ENCODE data around the gene RAB17. TPM values are rescaled to one million over a fixed set of nuclear protein-coding genes. Genes with fewer than 3 reads are reported as not detected.

Gene RAB17
- total and polyA plus RNA-seq, 2 of the 8 experiments (the other 6 are each of a cell fraction or from before 2014, with no cell fraction given) = 42.6 to 83.4 TPM

GRCh38 chr2:237566401-237567235 lies 23.9 kb downstream of the RAB17 start, which contains the start of gene PRLH:
TSS of gene PRLH (plus strand) at chr2:237566574. CDS start at chr2:237566574, 0 bp downstream.
- Histone ChIP-seq H2BK15ac (ENCODE audit: low read length) (0 out of 2 replicates have a peak within 1 kb of the TSS, but pooled peaks have one; percentile 9), H3K9ac (replicated peaks in 1 of 4; ENCODE audit: extremely low read depth in 1 of 4, low read depth in 3 of 4, low read length in 3 of 4) (no peak within 1 kb of the TSS), H3K23me2 (ENCODE audit: low read depth, low read length) (peaks cover 11% of the 10 kb centered on the region; the same call in 1 of the 2 replicates), H2BK5ac (ENCODE audit: low read depth, low read length) (0 out of 2 replicates have a peak within 1 kb of the TSS, but pooled peaks have one; percentile 31), H3K27me3 (replicated peaks in 1 of 4; ENCODE audit: control insufficient read depth in 3 of 4, extremely low read depth in 1 of 4, insufficient read depth in 3 of 4, low read length in 3 of 4) (no peaks in the 10 kb centered on the region), H3K4me1 (replicated peaks in 1 of 4; ENCODE audit: control insufficient read depth in 3 of 4, insufficient read depth in 4 of 4, low read length in 3 of 4) (peaks cover 0 to 4% (median 0%) of the 10 kb centered on the region in 4 experiments; a peak in 2 of 7 replicates), H4K91ac (replicated peaks; ENCODE audit: insufficient read length, low read length) (peak within 1 kb of the TSS; percentile 94), H4K5ac (ENCODE audit: insufficient read length, low read depth, low read length) (no peak within 1 kb of the TSS), H3K27ac (ENCODE audit: low read depth, low read length) (no peak within 1 kb of the TSS), H3K9me3 (ENCODE audit: insufficient read depth in 2 of 2, low read depth in 1 of 2, low read length in 1 of 2) (no peaks in the 10 kb centered on the region), H3K56ac (replicated peaks; ENCODE audit: insufficient read length, low read depth, low read length) (peak within 1 kb of the TSS; percentile 99), H3K4me3 (ENCODE audit: extremely low read depth in 1 of 4, insufficient read depth in 2 of 4, low read depth in 3 of 4, low read length in 4 of 4) (no peak within 1 kb of the TSS), H3K4ac (replicated peaks; ENCODE audit: insufficient read length, low read depth, low read length) (peak within 1 kb of the TSS; percentile 21), H2BK12ac (ENCODE audit: low read depth, low read length) (peak within 1 kb of the TSS; percentile 4; the same call in 1 of the 2 replicates), H3K14ac (ENCODE audit: insufficient read length) (no peak within 1 kb of the TSS), H3K79me1 (ENCODE audit: low read depth, low read length) (no peaks in the 10 kb centered on the region), H3K36me3 (ENCODE audit: control insufficient read depth in 2 of 4, insufficient read depth in 4 of 4, low read length in 3 of 4) (no peaks in the 10 kb centered on the region), H2BK120ac (replicated peaks; ENCODE audit: low read depth, low read length) (no peak within 1 kb of the TSS), H4K8ac (ENCODE audit: extremely low read depth, insufficient read depth, low read length) (no peak within 1 kb of the TSS), H3K4me2 (ENCODE audit: insufficient read depth in 1 of 2, low read depth in 2 of 2, low read length in 2 of 2) (no peak within 1 kb of the TSS), H2AFZ (ENCODE audit: low read length) (no peak within 1 kb of the TSS), H2BK20ac (ENCODE audit: low read length) (no peak within 1 kb of the TSS; the same call in 1 of the 2 replicates), H4K20me1 (replicated peaks in 1 of 2; ENCODE audit: control insufficient read depth in 1 of 2, insufficient read depth in 2 of 2, low read length in 2 of 2) (peaks cover 0 to 11% of the 10 kb centered on the region in 2 experiments), H3K23ac (ENCODE audit: insufficient read length) (no peak within 1 kb of the TSS), H2AK5ac (ENCODE audit: low read depth, low read length) (no peak within 1 kb of the TSS; the same call in 1 of the 2 replicates), H3K18ac (ENCODE audit: extremely low read depth, low read length) (no peak within 1 kb of the TSS), H3K79me2 (ENCODE audit: control insufficient read depth in 1 of 2, insufficient read depth in 2 of 2, low read length in 2 of 2) (no peaks in the 10 kb centered on the region)
- WGBS, 2 experiments (ENCODE audit: extremely low coverage in 1 of 2, insufficient coverage in 1 of 2, insufficient read length in 1 of 2, insufficient replicate concordance in 2 of 2, low coverage in 1 of 2, low lambda C conversion rate in 2 of 2, missing lambda C conversion rate in 1 of 2) = 91% methylated on average over 32 of the region's 32 CpGs; no CpG with 5 or more reads in 1 of the 2 experiments
- FAIRE-seq = no peak
- peak in 1 of 2 experiments; percentile 46 for DNase-seq (ENCODE audit: low read depth in 1 of 2, low spot score in 2 of 2)
- ChIA-PET CTCF (ENCODE audit: partially characterized antibody) (interaction anchor here (0.8 to 1.5 kb wide), 7 partner anchors 16 to 145 kb away, joined by 3 to 10 read pairs (median 3); partner anchors contain the start of gene MLPH), POLR2A (ENCODE audit: partially characterized antibody) (interaction anchor here (0.9 to 1.7 kb wide), 2 partner anchors 11 to 26 kb away, joined by 3 to 5 read pairs; no protein-coding TSS in a partner anchor)
- TF ChIP-seq SIX5 (IDR thresholded peaks at IDR 0.05; ENCODE audit: low read depth, low read length) = no peak
- no peak for TF ChIP-seq FOSL1 (IDR thresholded peaks at IDR 0.05; ENCODE audit: insufficient read depth, low read depth, low read length)
- no peak for TF ChIP-seq ATF3 (IDR thresholded peaks at IDR 0.05; ENCODE audit: insufficient read depth, low read depth, low read length)
- no peak for TF ChIP-seq EZH2 (IDR thresholded peaks at IDR 0.05; ENCODE audit: low read depth, low read length, severe bottlenecking)
- TF ChIP-seq GTF2F1 (IDR thresholded peaks at IDR 0.05; ENCODE audit: borderline replicate concordance, low read depth, low read length) = no peak
- TF ChIP-seq TAF7 (optimal IDR thresholded peaks at IDR 0.05; ENCODE audit: borderline replicate concordance, low read depth, low read length) = no peak
- TF ChIP-seq EP300 (IDR thresholded peaks at IDR 0.05; ENCODE audit: borderline replicate concordance in 1 of 2, low read depth in 2 of 2, low read length in 2 of 2) = no peak
- TF ChIP-seq POLR2AphosphoS5 (IDR thresholded peaks at IDR 0.05; ENCODE audit: low read depth, low read length) = no peak
- TF ChIP-seq MAX (IDR thresholded peaks at IDR 0.05) = no peak
- no peak for TF ChIP-seq SIRT6 (IDR thresholded peaks at IDR 0.05; ENCODE audit: low read length)

Measured in H1 (cell line).